Thyroid gland (tissue), 4 donors: ENCODE measurements around the gene SLC9A2. TPM values are rescaled to one million over a fixed set of nuclear protein-coding genes. Genes with fewer than 3 reads are reported as not detected.

ENCODE experiments used
- DNase-seq, 2 donors: peaks; one replicate each; pipeline ENCODE4 v3.0.0-alpha.2; 2019
- H3K27ac ChIP-seq, 3 donors: fragments of 200-600 bp; sonication (generic); 1 replicate in 2 of 3; 2 replicates in 1 of 3; pipeline ENCODE4 v1.5.1; 2016 to 2019; ENCODE audit warnings: mild to moderate bottlenecking in 1 of 3, moderate library complexity in 1 of 3
- H3K27me3 ChIP-seq: fragments of 200-600 bp; sonication (generic); one replicate; pipeline ENCODE4 v1.5.1; 2019
- H3K36me3 ChIP-seq, 2 donors: fragments of 200-600 bp; sonication (generic); one replicate each; pipeline ENCODE4 v1.5.1; 2016 to 2019
- H3K4me1 ChIP-seq, 2 donors: fragments of 200-600 bp; sonication (generic); one replicate each; pipeline ENCODE4 v1.5.1; 2017 to 2019
- H3K4me3 ChIP-seq, 3 donors: fragments of 200-600 bp; sonication (generic); replicated peaks in 1 of 3; 1 replicate in 2 of 3; 2 replicates in 1 of 3; pipeline ENCODE4 v1.5.1; 2016; ENCODE audit warnings: mild to moderate bottlenecking in 1 of 3
- H3K9me3 ChIP-seq: fragments of 200-600 bp; sonication (generic); one replicate; pipeline ENCODE4 v1.5.1; 2017
- CTCF ChIP-seq, 6 experiments: fragments of 200-600 bp in 3 of 6; fragments of 450-650 bp in 3 of 6; sonication (generic) in 3 of 6; IDR thresholded peaks; one replicate each; pipeline ENCODE4 v1.5.1; 2016 to 2019; ENCODE audit warnings: antibody characterized with exemption in 6 of 6, mild to moderate bottlenecking in 2 of 6, inconsistent platforms in 1 of 6, moderate library complexity in 1 of 6
- POLR2A ChIP-seq, 2 donors: fragments of 450-650 bp; IDR thresholded peaks; one replicate each; pipeline ENCODE4 v1.6.1; 2017; ENCODE audit warnings: antibody characterized with exemption in 2 of 2, mild to moderate bottlenecking in 2 of 2, moderate library complexity in 1 of 2
- WGBS, 2 donors: methylation state at CpG; one replicate each; pipeline ENCODE4 v1.1.5; 2017; 5-methylcytosine and 5-hydroxymethylcytosine counted together
- intact Hi-C: fragments of 100-400 bp; cut with DNase I; formaldehyde crosslinking; loops from one replicate; pipeline ENCODE4 v1.15.1; 2023
- total RNA-seq, 4 donors: library from RNA; depleted of rRNA; stranded (reverse); fragments of >200 nt; gene quantifications; one replicate each; pipeline ENCODE4 v1.2.3, GENCODE V29; 2016

SLC9A2 gene
- total RNA-seq, 4 donors from 2014 or later, result 0.33 to 4.0 (median 0.87) TPM

GRCh38 chr2:102639429-102639828, 20.1 kb downstream of the SLC9A2 start:
- Histone ChIP-seq H3K9me3 (no peaks in the 10 kb centered on the region), H3K36me3 (no peaks in the 10 kb centered on the region), H3K4me1 (no peaks in the 10 kb centered on the region), H3K4me3 (no peak overlapping the region), H3K27ac (no peak overlapping the region), H3K27me3 (no peaks in the 10 kb centered on the region)
- 73 to 87% methylated on average over 2 of the region's 2 CpGs for WGBS, 2 donors
- intact Hi-C loops, result no loop called here
- TF ChIP-seq CTCF (IDR thresholded peaks at IDR 0.05) (no peak), POLR2A (IDR thresholded peaks at IDR 0.05) (no peak)
- no peak for DNase-seq

DNA sequence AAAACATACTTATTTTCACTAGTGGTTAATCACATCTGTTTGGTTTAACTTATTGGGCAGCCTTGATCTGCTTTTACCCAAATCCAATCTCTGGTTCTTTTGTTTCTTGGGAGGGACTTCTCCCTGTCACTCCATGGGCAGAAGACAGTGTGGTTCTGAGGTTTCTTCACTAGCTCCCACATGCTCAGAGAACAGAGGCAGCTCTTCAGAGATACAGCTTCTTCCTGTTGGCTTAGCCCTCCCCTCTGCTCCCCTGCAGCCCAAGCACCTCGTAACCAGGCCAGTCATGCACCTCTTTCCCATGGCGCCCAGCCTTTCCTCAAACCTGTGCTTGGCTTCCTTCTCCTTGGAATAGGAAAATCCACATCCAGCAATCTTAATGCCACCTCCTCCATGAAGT, 32.8 kb downstream of the SLC9A2 start:
- Histone ChIP-seq H3K4me3 (no peak overlapping the region), H3K36me3 (no peaks in the 10 kb centered on the region), H3K27ac (no peak overlapping the region), H3K9me3 (no peaks in the 10 kb centered on the region), H3K27me3 (no peaks in the 10 kb centered on the region), H3K4me1 (no peaks in the 10 kb centered on the region)
- no peak for DNase-seq
- WGBS, 2 donors, result 89 to 94% methylated on average over 2 of the region's 2 CpGs
- intact Hi-C loops, result no loop called here
- TF ChIP-seq CTCF (IDR thresholded peaks at IDR 0.05) (no peak), POLR2A (IDR thresholded peaks at IDR 0.05) (no peak)

DNA sequence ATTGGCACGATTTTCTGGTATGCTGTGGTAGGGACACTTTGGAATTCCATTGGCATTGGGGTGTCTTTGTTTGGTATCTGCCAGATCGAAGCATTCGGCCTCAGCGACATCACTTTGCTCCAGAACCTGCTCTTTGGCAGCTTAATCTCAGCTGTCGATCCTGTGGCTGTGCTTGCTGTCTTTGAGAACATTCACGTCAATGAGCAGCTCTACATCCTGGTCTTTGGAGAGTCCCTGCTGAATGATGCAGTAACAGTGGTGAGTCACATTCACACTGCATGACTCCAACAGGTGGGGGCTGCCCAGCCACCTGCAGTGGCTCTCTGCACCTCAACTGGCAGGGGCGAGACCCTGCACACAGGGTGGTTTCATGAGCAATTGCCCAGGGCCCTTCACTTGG, 38.4 kb downstream of the SLC9A2 start:
- TF ChIP-seq CTCF (IDR thresholded peaks at IDR 0.05) (no peak), POLR2A (IDR thresholded peaks at IDR 0.05) (no peak)
- H3K27ac ChIP-seq, result no peak overlapping the region

DNA sequence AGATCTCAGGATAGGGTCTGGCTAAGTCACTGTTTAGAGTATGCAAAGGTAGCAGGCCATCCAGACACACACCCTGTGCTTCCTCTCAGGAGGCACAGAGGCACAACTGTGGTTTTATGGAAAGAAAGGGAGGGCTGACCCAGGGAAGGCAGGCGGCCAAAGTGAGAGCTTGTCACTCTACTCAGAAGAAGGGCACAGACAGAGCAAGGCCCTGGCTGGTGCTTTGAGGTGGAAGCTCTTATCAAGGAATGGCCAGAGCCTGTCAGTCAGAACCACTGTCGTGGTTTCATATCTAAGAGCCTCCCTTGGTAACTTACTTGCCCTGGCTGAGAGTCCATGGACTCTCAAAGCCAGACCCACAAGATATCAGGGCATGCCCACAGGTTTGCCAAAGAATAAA, 40.7 kb downstream of the SLC9A2 start:
- Histone ChIP-seq H3K4me3 (no peak overlapping the region), H3K4me1 (no peaks in the 10 kb centered on the region), H3K27ac (no peak overlapping the region), H3K36me3 (no peaks in the 10 kb centered on the region), H3K27me3 (no peaks in the 10 kb centered on the region), H3K9me3 (no peaks in the 10 kb centered on the region)
- DNase-seq, result no peak
- 85 to 86% methylated on average over 2 of the region's 2 CpGs for WGBS, 2 donors
- no peak for TF ChIP-seq POLR2A (IDR thresholded peaks at IDR 0.05)
- TF ChIP-seq CTCF (IDR thresholded peaks at IDR 0.05), result no peak
- intact Hi-C loops, result no loop called here

More for the DNA sequence above, 38.4 kb downstream of the SLC9A2 start:
- Histone ChIP-seq H3K36me3 (no peaks in the 10 kb centered on the region), H3K4me1 (no peaks in the 10 kb centered on the region), H3K9me3 (no peaks in the 10 kb centered on the region), H3K4me3 (no peak overlapping the region), H3K27me3 (no peaks in the 10 kb centered on the region)
- WGBS, 2 donors, result 91 to 93% methylated on average over 7 of the region's 7 CpGs
- DNase-seq, result no peak
- intact Hi-C loops, result no loop called here

DNA sequence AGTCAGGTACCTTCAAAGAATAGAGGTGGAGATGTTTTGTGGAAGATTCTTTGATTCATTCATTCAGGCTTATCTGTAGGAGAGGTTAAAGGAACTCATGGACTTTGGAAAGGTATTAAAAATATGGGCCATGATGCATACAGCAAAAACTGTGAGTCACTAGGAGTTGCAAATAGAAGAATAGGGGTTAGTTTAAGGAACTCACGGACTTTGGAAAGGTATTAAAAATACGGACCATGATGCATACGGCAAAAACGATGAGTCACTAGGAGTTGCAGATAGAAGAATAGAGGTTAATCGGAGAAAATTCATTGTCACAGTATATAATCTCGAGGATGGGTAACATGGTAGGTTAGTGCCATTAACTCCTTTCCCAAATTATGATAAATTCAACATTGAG, 41.2 kb downstream of the SLC9A2 start:
- Histone ChIP-seq H3K4me3 (no peak overlapping the region), H3K36me3 (no peaks in the 10 kb centered on the region), H3K27ac (no peak overlapping the region), H3K4me1 (no peaks in the 10 kb centered on the region), H3K9me3 (no peaks in the 10 kb centered on the region), H3K27me3 (no peaks in the 10 kb centered on the region)
- 96 to 97% methylated on average over 6 of the region's 6 CpGs for WGBS, 2 donors
- no peak for DNase-seq
- intact Hi-C loops, result no loop called here
- TF ChIP-seq CTCF (IDR thresholded peaks at IDR 0.05) (no peak), POLR2A (IDR thresholded peaks at IDR 0.05) (no peak)
